ENCODE measurements around the gene PDLIM4. TPM values are rescaled to one million over a fixed set of nuclear protein-coding genes. Genes with fewer than 3 reads are reported as not detected.

Gene PDLIM4
- total RNA-seq, 6 experiments from 2014 or later: 0.24 to 0.95 (median 0.40) TPM; not detected in 2

- 67% methylated on average over 4 of the region's 13 CpGs for WGBS (ENCODE audit: insufficient coverage, low coverage, low lambda C conversion rate, missing lambda C conversion rate)
- H3K4me3 ChIP-seq: no peak overlapping the region
- ATAC-seq (no peak), DNase-seq (peak in 2 of 3 donors; percentile 31 to 50)
- H3K36me3 ChIP-seq: no peaks in the 10 kb centered on the region
- H3K9me3 ChIP-seq: no peaks in the 10 kb centered on the region
- no peak overlapping the region for H3K27ac ChIP-seq
- H3K4me1 ChIP-seq: peaks cover 0 to 10% (median 0%) of the 10 kb centered on the region in 4 donors
- no peaks in the 10 kb centered on the region for H3K27me3 ChIP-seq
- TF ChIP-seq POLR2A (IDR thresholded peaks at IDR 0.05) (no peak), CTCF (IDR thresholded peaks at IDR 0.05) (no peak)
- intact Hi-C loops (cut with DNase I): no loop called here
Observed at GRCh38 chr5:132225165-132226032, 32.1 kb upstream of the PDLIM4 start.

GRCh38 chr5:132226516-132227234 is 30.8 kb upstream of the PDLIM4 start:
- Histone ChIP-seq H3K36me3 (no peaks in the 10 kb centered on the region), H3K4me1 (peaks cover 0 to 10% (median 0%) of the 10 kb centered on the region in 4 donors), H3K27ac (peak overlapping the region; percentile 93 to 98 (median 95)), H3K4me3 (peak overlapping the region; percentile 52 to 65 (median 61)), H3K9me3 (no peaks in the 10 kb centered on the region), H3K27me3 (no peaks in the 10 kb centered on the region)
- DNase-seq (peak in 1 of 3 donors; percentile 50), ATAC-seq (peak in 1 of 4 donors; percentile 6)
- TF ChIP-seq POLR2A (IDR thresholded peaks at IDR 0.05) (no peak), CTCF (IDR thresholded peaks at IDR 0.05) (no peak)
- WGBS (ENCODE audit: insufficient coverage, low coverage, low lambda C conversion rate, missing lambda C conversion rate): 68% methylated on average over 9 of the region's 23 CpGs
- intact Hi-C loops (cut with DNase I): no loop called here

- no peak for ATAC-seq
Observed at GRCh38 chr5:132227235-132227484, 30.3 kb upstream of the PDLIM4 start.

More at GRCh38 chr5:132227235-132227484, 30.3 kb upstream of the PDLIM4 start:
- intact Hi-C loops (cut with DNase I): no loop called here
- 4% methylated on average over 5 of the region's 13 CpGs for WGBS (ENCODE audit: insufficient coverage, low coverage, low lambda C conversion rate, missing lambda C conversion rate)
- Histone ChIP-seq H3K36me3 (no peaks in the 10 kb centered on the region), H3K4me3 (peak overlapping the region; percentile 52 to 65 (median 61)), H3K9me3 (no peaks in the 10 kb centered on the region), H3K4me1 (peaks cover 0 to 10% (median 0%) of the 10 kb centered on the region in 4 donors), H3K27me3 (no peaks in the 10 kb centered on the region), H3K27ac (peak overlapping the region; percentile 93 to 98 (median 95))
- no peak for DNase-seq
- TF ChIP-seq POLR2A (IDR thresholded peaks at IDR 0.05) (no peak), CTCF (IDR thresholded peaks at IDR 0.05) (peak in 2 of 4 donors; percentile 6 to 14)
